Suprapubic skin (tissue), 4 donors: ENCODE data around the gene ATXN1. TPM values are rescaled to one million over a fixed set of nuclear protein-coding genes. Genes with fewer than 3 reads are reported as not detected.

Source experiments
- DNase-seq, 2 donors: peaks; one replicate each; pipeline ENCODE4 v3.0.0-alpha.2; 2019; ENCODE audit warnings: low spot score in 2 of 2
- H3K27ac ChIP-seq: fragments of 200-600 bp; sonication (generic); one replicate; pipeline ENCODE4 v1.5.1; 2019
- H3K27me3 ChIP-seq: fragments of 200-600 bp; sonication (generic); one replicate; pipeline ENCODE4 v1.5.1; 2019
- H3K36me3 ChIP-seq: fragments of 200-600 bp; sonication (generic); one replicate; pipeline ENCODE4 v1.5.1; 2019
- H3K4me1 ChIP-seq: fragments of 200-600 bp; sonication (generic); one replicate; pipeline ENCODE4 v1.5.1; 2019
- H3K4me3 ChIP-seq: fragments of 200-600 bp; sonication (generic); one replicate; pipeline ENCODE4 v1.5.1; 2019; ENCODE audit warnings: mild to moderate bottlenecking
- H3K9me3 ChIP-seq: fragments of 200-600 bp; sonication (generic); one replicate; pipeline ENCODE4 v1.5.1; 2019
- CTCF ChIP-seq, 2 donors: fragments of 200-600 bp in 1 of 2; fragments of 450-650 bp in 1 of 2; sonication (generic) in 1 of 2; IDR thresholded peaks; one replicate each; pipeline ENCODE4 v1.5.1; 2016 to 2019; ENCODE audit warnings: antibody characterized with exemption in 2 of 2, mild to moderate bottlenecking in 1 of 2, moderate library complexity in 1 of 2
- EP300 ChIP-seq: sonication (generic); formaldehyde crosslinking; IDR thresholded peaks from one replicate; pipeline ENCODE4 v1.6.1; 2017; ENCODE audit warnings: antibody characterized with exemption
- POLR2A ChIP-seq, 2 donors: fragments of 450-650 bp; IDR thresholded peaks; one replicate each; pipeline ENCODE4 v1.6.1; 2017; ENCODE audit warnings: antibody characterized with exemption in 2 of 2, mild to moderate bottlenecking in 2 of 2, moderate library complexity in 2 of 2
- POLR2AphosphoS5 ChIP-seq, 3 donors: sonication (generic); formaldehyde crosslinking; IDR thresholded peaks; one replicate each; pipeline ENCODE4 v1.6.1; 2017; ENCODE audit warnings: antibody characterized with exemption in 3 of 3
- WGBS: methylation state at CpG from one replicate; pipeline ENCODE4 v1.1.5; 2018; 5-methylcytosine and 5-hydroxymethylcytosine counted together
- total RNA-seq, 4 donors: library from RNA; depleted of rRNA; stranded (reverse); fragments of >200 nt; gene quantifications; one replicate each; pipeline ENCODE4 v1.1.0, GENCODE V29; 2016

Gene ATXN1
- total RNA-seq, 4 donors from 2014 or later = 32.8 to 95.4 (median 42.4) TPM

- TF ChIP-seq EP300 (no peak), POLR2A (IDR thresholded peaks at IDR 0.05) (no peak), POLR2AphosphoS5 (IDR thresholded peaks at IDR 0.05) (no peak), CTCF (IDR thresholded peaks at IDR 0.05) (no peak)
- Histone ChIP-seq H3K36me3 (no peaks in the 10 kb centered on the region), H3K4me1 (peaks cover 41% of the 10 kb centered on the region), H3K4me3 (no peak overlapping the region), H3K9me3 (no peaks in the 10 kb centered on the region), H3K27ac (no peak overlapping the region), H3K27me3 (no peaks in the 10 kb centered on the region)
- DNase-seq = peak in 1 of 2 donors; percentile 21
- WGBS = 95% methylated on average over 1 of the region's 1 CpG
These were observed 406.6 kb downstream of the ATXN1 start for GRCh38 chr6:16354692-16355091.

GRCh38 chr6:16352821-16353438 lies 408.3 kb downstream of the ATXN1 start:
- Histone ChIP-seq H3K4me1 (peaks cover 30% of the 10 kb centered on the region), H3K36me3 (no peaks in the 10 kb centered on the region), H3K27ac (peak overlapping the region; percentile 60), H3K27me3 (no peaks in the 10 kb centered on the region), H3K4me3 (no peak overlapping the region), H3K9me3 (no peaks in the 10 kb centered on the region)
- peak in 1 of 2 donors; percentile 56 for DNase-seq
- 95% methylated on average over 19 of the region's 19 CpGs for WGBS
- no peak for TF ChIP-seq CTCF (IDR thresholded peaks at IDR 0.05)
- no peak for TF ChIP-seq EP300
- TF ChIP-seq POLR2AphosphoS5 (IDR thresholded peaks at IDR 0.05) = no peak
- TF ChIP-seq POLR2A (IDR thresholded peaks at IDR 0.05) = no peak

GRCh38 chr6:16352258-16352635 lies 409.0 kb downstream of the ATXN1 start:
- peaks cover 30% of the 10 kb centered on the region for H3K4me1 ChIP-seq
- no peak overlapping the region for H3K4me3 ChIP-seq
- 50% methylated on average over 5 of the region's 5 CpGs for WGBS
- H3K36me3 ChIP-seq = no peaks in the 10 kb centered on the region
- no peak for TF ChIP-seq EP300
- TF ChIP-seq CTCF (IDR thresholded peaks at IDR 0.05) = no peak
- no peak for TF ChIP-seq POLR2A (IDR thresholded peaks at IDR 0.05)
- TF ChIP-seq POLR2AphosphoS5 (IDR thresholded peaks at IDR 0.05) = no peak
- H3K27me3 ChIP-seq = no peaks in the 10 kb centered on the region
- peak in 1 of 2 donors; percentile 34 for DNase-seq
- H3K27ac ChIP-seq = peak overlapping the region; percentile 60
- H3K9me3 ChIP-seq = no peaks in the 10 kb centered on the region

GRCh38 chr6:16349544-16349943 lies 411.7 kb downstream of the ATXN1 start:
- no peak overlapping the region for H3K4me3 ChIP-seq
- H3K36me3 ChIP-seq = no peaks in the 10 kb centered on the region
- no peaks in the 10 kb centered on the region for H3K27me3 ChIP-seq
- DNase-seq = no peak
- no peak for TF ChIP-seq CTCF (IDR thresholded peaks at IDR 0.05)
- TF ChIP-seq POLR2AphosphoS5 (IDR thresholded peaks at IDR 0.05) = no peak
- no peak for TF ChIP-seq POLR2A (IDR thresholded peaks at IDR 0.05)
- peaks cover 30% of the 10 kb centered on the region for H3K4me1 ChIP-seq
- 69% methylated on average over 2 of the region's 2 CpGs for WGBS
- H3K27ac ChIP-seq = no peak overlapping the region
- H3K9me3 ChIP-seq = no peaks in the 10 kb centered on the region

- DNase-seq = peak in 1 of 2 donors; percentile 67
- TF ChIP-seq CTCF (IDR thresholded peaks at IDR 0.05) (no peak), POLR2A (IDR thresholded peaks at IDR 0.05) (no peak), EP300 (no peak), POLR2AphosphoS5 (IDR thresholded peaks at IDR 0.05) (no peak)
- no peak overlapping the region for H3K4me3 ChIP-seq
- H3K27ac ChIP-seq = no peak overlapping the region
- 97% methylated on average over 17 of the region's 32 CpGs for WGBS
- no peaks in the 10 kb centered on the region for H3K27me3 ChIP-seq
- H3K36me3 ChIP-seq = no peaks in the 10 kb centered on the region
- peaks cover 21% of the 10 kb centered on the region for H3K4me1 ChIP-seq
- H3K9me3 ChIP-seq = no peaks in the 10 kb centered on the region
These were observed 414.4 kb downstream of the ATXN1 start for GRCh38 chr6:16346831-16347230.
